GM19468 (cell line): Measurements from ENCODE around the gene ACOT9.
"Not testable (repeated sequence)": the region's sequence is repeated elsewhere in the genome, so short reads cannot be mapped to it uniquely, and the experiment has no call there.

Experiments
- ATAC-seq: cut with Tn5 transposase; IDR thresholded peaks from one replicate; pipeline ENCODE4 v1.9.1; 2021; ENCODE audit warnings: mild to moderate bottlenecking, moderate library complexity, moderate number of reproducible peaks; ENCODE audit not compliant: unreplicated experiment; ENCODE audit errors: extremely low read depth

The ACOT9 gene

GRCh38 chrX:23742697-23743622 lies at the start of gene ACOT9:
ACOT9 (minus strand) TSS chrX:23743276; CDS start chrX:23743144, 132 bp downstream.
- peak; percentile 95 for ATAC-seq

- no peak for ATAC-seq
Measured at GRCh38 chrX:23790155-23790497, 47.0 kb upstream of the ACOT9 start.

- no peak for ATAC-seq
Measured at GRCh38 chrX:23789386-23790154, 46.5 kb upstream of the ACOT9 start.

GRCh38 chrX:23788946-23789345 lies 45.9 kb upstream of the ACOT9 start:
- no peak for ATAC-seq

- peak; percentile 45 for ATAC-seq
Measured at GRCh38 chrX:23788521-23788920, 45.4 kb upstream of the ACOT9 start.

GRCh38 chrX:23787745-23788118 lies 44.7 kb upstream of the ACOT9 start:
- no peak for ATAC-seq

- no peak for ATAC-seq
Measured at GRCh38 chrX:23786268-23786815, 43.3 kb upstream of the ACOT9 start.

GRCh38 chrX:23785580-23785979 lies 42.5 kb upstream of the ACOT9 start:
- no peak for ATAC-seq

- ATAC-seq: no peak
Measured at GRCh38 chrX:23784470-23785331, 41.6 kb upstream of the ACOT9 start.

- no peak for ATAC-seq
Measured at GRCh38 chrX:23783589-23784469, 40.8 kb upstream of the ACOT9 start.

GRCh38 chrX:23782863-23783588 lies 40.0 kb upstream of the ACOT9 start, which contains the start of gene SAT1:
SAT1 (plus strand) TSS chrX:23783173; CDS start chrX:23783352, 179 bp downstream.
- ATAC-seq: peak; percentile 66

- no peak for ATAC-seq
Measured at GRCh38 chrX:23782455-23782854, 39.4 kb upstream of the ACOT9 start.

- no peak for ATAC-seq
Measured at GRCh38 chrX:23779025-23779424, 35.9 kb upstream of the ACOT9 start.

GRCh38 chrX:23776363-23776762 lies 33.3 kb upstream of the ACOT9 start:
- ATAC-seq: no peak

- ATAC-seq: peak; percentile 81
Measured at GRCh38 chrX:23773601-23774175, 30.6 kb upstream of the ACOT9 start.

GRCh38 chrX:23771086-23771485 lies 28.0 kb upstream of the ACOT9 start:
- not testable (repeated sequence) for ATAC-seq

- ATAC-seq: no peak
Measured at GRCh38 chrX:23770142-23770541, 27.1 kb upstream of the ACOT9 start.
